ENCODE data around the gene MAFB. TPM values are rescaled to one million over a fixed set of nuclear protein-coding genes. Genes with fewer than 3 reads are reported as not detected.

The MAFB gene
- total RNA-seq, 1 experiment from 2014 or later: 0.17 TPM

GRCh38 chr20:40691566-40692239 is 2.7 kb upstream of the MAFB start:
- TF ChIP-seq CTCF (IDR thresholded peaks at IDR 0.05; ENCODE audit: unreplicated experiment): no peak
- H3K36me3 Mint-ChIP-seq (ENCODE audit: insufficient read depth, unreplicated experiment): peaks cover 17% of the 10 kb centered on the region
- no peak overlapping the region for H3K4me3 Mint-ChIP-seq (ENCODE audit: low read depth, unreplicated experiment)
- H3K4me1 Mint-ChIP-seq (ENCODE audit: low read depth, unreplicated experiment): peaks cover 6% of the 10 kb centered on the region
- H3K27me3 Mint-ChIP-seq (ENCODE audit: unreplicated experiment): peaks cover 100% of the 10 kb centered on the region
- no peak overlapping the region for H3K27ac Mint-ChIP-seq (ENCODE audit: unreplicated experiment)
- no peaks in the 10 kb centered on the region for H3K9me3 Mint-ChIP-seq (ENCODE audit: low read depth, unreplicated experiment)
- intact Hi-C loops (cut with micrococcal nuclease; ENCODE audit: unreplicated experiment): loop anchor here (1.0 to 10.0 kb wide), 4 partner anchors 247 to 1574 kb away; no protein-coding TSS in a partner anchor
- CTCF ChIA-PET: no interaction called here
- BruUV-seq (replicated peaks): no TSS peak
- no peak for DNase-seq

- intact Hi-C loops (cut with micrococcal nuclease; ENCODE audit: unreplicated experiment): loop anchor here (1.0 to 10.0 kb wide), 4 partner anchors 246 to 1574 kb away; no protein-coding TSS in a partner anchor
- no peaks in the 10 kb centered on the region for H3K9me3 Mint-ChIP-seq (ENCODE audit: low read depth, unreplicated experiment)
- H3K4me3 Mint-ChIP-seq (ENCODE audit: low read depth, unreplicated experiment): no peak overlapping the region
- TF ChIP-seq CTCF (IDR thresholded peaks at IDR 0.05; ENCODE audit: unreplicated experiment): no peak
- H3K4me1 Mint-ChIP-seq (ENCODE audit: low read depth, unreplicated experiment): peaks cover 6% of the 10 kb centered on the region
- DNase-seq: no peak
- BruUV-seq (replicated peaks): no TSS peak
- peaks cover 17% of the 10 kb centered on the region for H3K36me3 Mint-ChIP-seq (ENCODE audit: insufficient read depth, unreplicated experiment)
- peaks cover 100% of the 10 kb centered on the region for H3K27me3 Mint-ChIP-seq (ENCODE audit: unreplicated experiment)
- no peak overlapping the region for H3K27ac Mint-ChIP-seq (ENCODE audit: unreplicated experiment)
- CTCF ChIA-PET: no interaction called here
These were observed 2.0 kb upstream of the MAFB start for GRCh38 chr20:40690836-40691565.

- no TSS peak for BruUV-seq (replicated peaks)
- CTCF ChIA-PET: interaction anchor here (0.6 to 1.7 kb wide), 5 partner anchors 17 to 523 kb away, joined by 3 to 6 read pairs (median 5); no protein-coding TSS in a partner anchor
- DNase-seq: peak; percentile 95
- Mint-ChIP-seq H3K27me3 (ENCODE audit: unreplicated experiment) (peaks cover 100% of the 10 kb centered on the region), H3K27ac (ENCODE audit: unreplicated experiment) (no peak overlapping the region), H3K4me1 (ENCODE audit: low read depth, unreplicated experiment) (peaks cover 6% of the 10 kb centered on the region), H3K9me3 (ENCODE audit: low read depth, unreplicated experiment) (no peaks in the 10 kb centered on the region), H3K36me3 (ENCODE audit: insufficient read depth, unreplicated experiment) (peaks cover 17% of the 10 kb centered on the region), H3K4me3 (ENCODE audit: low read depth, unreplicated experiment) (peak overlapping the region; percentile 69)
- TF ChIP-seq CTCF (IDR thresholded peaks at IDR 0.05; ENCODE audit: unreplicated experiment): peak; percentile 96
- intact Hi-C loops (cut with micrococcal nuclease; ENCODE audit: unreplicated experiment): loop anchor here (1.0 to 10.0 kb wide), 4 partner anchors 245 to 1573 kb away; no protein-coding TSS in a partner anchor
These were observed 1.2 kb upstream of the MAFB start for GRCh38 chr20:40689943-40690835.
